Measurements from ENCODE around the gene PYGL.

GRCh38 chr14:50926851-50927386 is 17.4 kb downstream of the PYGL start:
- no peak for TF ChIP-seq POLR2A (IDR thresholded peaks at IDR 0.05)
- TF ChIP-seq, protein P1, sequence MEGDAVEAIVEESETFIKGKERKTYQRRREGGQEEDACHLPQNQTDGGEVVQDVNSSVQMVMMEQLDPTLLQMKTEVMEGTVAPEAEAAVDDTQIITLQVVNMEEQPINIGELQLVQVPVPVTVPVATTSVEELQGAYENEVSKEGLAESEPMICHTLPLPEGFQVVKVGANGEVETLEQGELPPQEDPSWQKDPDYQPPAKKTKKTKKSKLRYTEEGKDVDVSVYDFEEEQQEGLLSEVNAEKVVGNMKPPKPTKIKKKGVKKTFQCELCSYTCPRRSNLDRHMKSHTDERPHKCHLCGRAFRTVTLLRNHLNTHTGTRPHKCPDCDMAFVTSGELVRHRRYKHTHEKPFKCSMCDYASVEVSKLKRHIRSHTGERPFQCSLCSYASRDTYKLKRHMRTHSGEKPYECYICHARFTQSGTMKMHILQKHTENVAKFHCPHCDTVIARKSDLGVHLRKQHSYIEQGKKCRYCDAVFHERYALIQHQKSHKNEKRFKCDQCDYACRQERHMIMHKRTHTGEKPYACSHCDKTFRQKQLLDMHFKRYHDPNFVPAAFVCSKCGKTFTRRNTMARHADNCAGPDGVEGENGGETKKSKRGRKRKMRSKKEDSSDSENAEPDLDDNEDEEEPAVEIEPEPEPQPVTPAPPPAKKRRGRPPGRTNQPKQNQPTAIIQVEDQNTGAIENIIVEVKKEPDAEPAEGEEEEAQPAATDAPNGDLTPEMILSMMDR (IDR thresholded peaks at IDR 0.05) = no peak
